ENCODE measurements around the gene TMEM125. TPM values are rescaled to one million over a fixed set of nuclear protein-coding genes. Genes with fewer than 3 reads are reported as not detected.

TMEM125 gene
- total RNA-seq, 1 experiment from 2014 or later = not detected

GRCh38 chr1:43235451-43236121 is 34.2 kb upstream of the TMEM125 start:
- intact Hi-C loops (cut with micrococcal nuclease; ENCODE audit: unreplicated experiment) (loop anchor here (5.0 kb wide), 1 partner anchor 122 kb away; the partner anchor contains the start of gene CDC20), in situ Hi-C loops (cut with HindIII; ENCODE audit: low pct_unique_long_range_greater_than_20kb, low sequenced_read_pairs) (no loop called here)
- DNase-seq (ENCODE audit: low read depth, low spot score) (no peak), ATAC-seq (0 out of 2 replicates have a peak, but pooled peaks have one; percentile 11)
- Histone ChIP-seq H3K9me3 (ENCODE audit: control insufficient read depth, insufficient read depth, low read depth, low read length) (no peaks in the 10 kb centered on the region), H3K4me1 (ENCODE audit: control insufficient read depth, insufficient read depth, low read length) (no peaks in the 10 kb centered on the region), H3K27ac (ENCODE audit: low read length) (no peak overlapping the region), H3K36me3 (ENCODE audit: control insufficient read depth, insufficient read depth, low read length) (no peaks in the 10 kb centered on the region), H3K27me3 (ENCODE audit: control insufficient read depth, insufficient read depth, low read length) (no peaks in the 10 kb centered on the region), H3K4me3 (ENCODE audit: low read depth in 2 of 2, low read length in 2 of 2) (no peak overlapping the region)
- no TSS peak for BruUV-seq (replicated peaks)
- TF ChIP-seq TCF7L2 (IDR thresholded peaks at IDR 0.05; ENCODE audit: low read depth, low read length) (no peak), CTCF (IDR thresholded peaks at IDR 0.05) (no peak), POLR2AphosphoS5 (IDR thresholded peaks at IDR 0.05; ENCODE audit: low read depth, low read length) (no peak), REST (IDR thresholded peaks at IDR 0.05; ENCODE audit: insufficient read depth in 1 of 2, low read depth in 2 of 2, low read length in 1 of 2) (no peak), SIN3A (IDR thresholded peaks at IDR 0.05; ENCODE audit: borderline replicate concordance, insufficient read depth, low read depth, low read length) (no peak)
- POLR2A ChIA-PET = no interaction called here
- CTCF ChIA-PET = interaction anchor here (0.6 to 0.8 kb wide), 2 partner anchors 25 to 134 kb away, joined by 3 to 11 read pairs; no protein-coding TSS in a partner anchor

GRCh38 chr1:43237121-43237520 is 32.7 kb upstream of the TMEM125 start:
- ChIA-PET CTCF (no interaction called here), POLR2A (no interaction called here)
- TF ChIP-seq CTCF (IDR thresholded peaks at IDR 0.05) (no peak), TCF7L2 (IDR thresholded peaks at IDR 0.05; ENCODE audit: low read depth, low read length) (no peak), REST (IDR thresholded peaks at IDR 0.05; ENCODE audit: insufficient read depth in 1 of 2, low read depth in 2 of 2, low read length in 1 of 2) (no peak)
- Histone ChIP-seq H3K4me3 (ENCODE audit: low read depth in 2 of 2, low read length in 2 of 2) (no peak overlapping the region), H3K27me3 (ENCODE audit: control insufficient read depth, insufficient read depth, low read length) (no peaks in the 10 kb centered on the region), H3K27ac (ENCODE audit: low read length) (no peak overlapping the region), H3K9me3 (ENCODE audit: control insufficient read depth, insufficient read depth, low read depth, low read length) (no peaks in the 10 kb centered on the region), H3K36me3 (ENCODE audit: control insufficient read depth, insufficient read depth, low read length) (no peaks in the 10 kb centered on the region), H3K4me1 (ENCODE audit: control insufficient read depth, insufficient read depth, low read length) (no peaks in the 10 kb centered on the region)
- DNase-seq (ENCODE audit: low read depth, low spot score) (no peak), ATAC-seq (no peak)
- in situ Hi-C loops (cut with HindIII; ENCODE audit: low pct_unique_long_range_greater_than_20kb, low sequenced_read_pairs) (no loop called here), intact Hi-C loops (cut with micrococcal nuclease; ENCODE audit: unreplicated experiment) (loop anchor here (5.0 kb wide), 1 partner anchor 120 kb away; the partner anchor contains the start of gene CDC20)
- no TSS peak for BruUV-seq (replicated peaks)
